Breast epithelium (tissue), 3 donors: ENCODE results near the gene PQBP1.

Source experiments
- POLR2A ChIP-seq: fragments of 450-650 bp; IDR thresholded peaks from one replicate; pipeline ENCODE4 v1.6.1; 2016; ENCODE audit warnings: antibody characterized with exemption, mild to moderate bottlenecking, moderate library complexity
- POLR2AphosphoS5 ChIP-seq, 3 donors: sonication (generic); formaldehyde crosslinking; IDR thresholded peaks; one replicate each; pipeline ENCODE4 v1.6.1; 2017; ENCODE audit warnings: antibody characterized with exemption in 3 of 3
- TF ChIP-seq, protein P1 (sequence below), 3 donors: fragments of 450-650 bp; IDR thresholded peaks; one replicate each; pipeline ENCODE4 v1.5.1; 2016 to 2017; ENCODE audit warnings: antibody characterized with exemption in 3 of 3, mild to moderate bottlenecking in 3 of 3, moderate library complexity in 3 of 3

GRCh38 chrX:48939524-48940228 lies 41.9 kb downstream of the PQBP1 start:
- TF ChIP-seq, protein P1, sequence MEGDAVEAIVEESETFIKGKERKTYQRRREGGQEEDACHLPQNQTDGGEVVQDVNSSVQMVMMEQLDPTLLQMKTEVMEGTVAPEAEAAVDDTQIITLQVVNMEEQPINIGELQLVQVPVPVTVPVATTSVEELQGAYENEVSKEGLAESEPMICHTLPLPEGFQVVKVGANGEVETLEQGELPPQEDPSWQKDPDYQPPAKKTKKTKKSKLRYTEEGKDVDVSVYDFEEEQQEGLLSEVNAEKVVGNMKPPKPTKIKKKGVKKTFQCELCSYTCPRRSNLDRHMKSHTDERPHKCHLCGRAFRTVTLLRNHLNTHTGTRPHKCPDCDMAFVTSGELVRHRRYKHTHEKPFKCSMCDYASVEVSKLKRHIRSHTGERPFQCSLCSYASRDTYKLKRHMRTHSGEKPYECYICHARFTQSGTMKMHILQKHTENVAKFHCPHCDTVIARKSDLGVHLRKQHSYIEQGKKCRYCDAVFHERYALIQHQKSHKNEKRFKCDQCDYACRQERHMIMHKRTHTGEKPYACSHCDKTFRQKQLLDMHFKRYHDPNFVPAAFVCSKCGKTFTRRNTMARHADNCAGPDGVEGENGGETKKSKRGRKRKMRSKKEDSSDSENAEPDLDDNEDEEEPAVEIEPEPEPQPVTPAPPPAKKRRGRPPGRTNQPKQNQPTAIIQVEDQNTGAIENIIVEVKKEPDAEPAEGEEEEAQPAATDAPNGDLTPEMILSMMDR (IDR thresholded peaks at IDR 0.05): no peak
- TF ChIP-seq POLR2A (no peak), POLR2AphosphoS5 (IDR thresholded peaks at IDR 0.05) (no peak)
